ENCODE data around the gene GPX6.

DNA sequence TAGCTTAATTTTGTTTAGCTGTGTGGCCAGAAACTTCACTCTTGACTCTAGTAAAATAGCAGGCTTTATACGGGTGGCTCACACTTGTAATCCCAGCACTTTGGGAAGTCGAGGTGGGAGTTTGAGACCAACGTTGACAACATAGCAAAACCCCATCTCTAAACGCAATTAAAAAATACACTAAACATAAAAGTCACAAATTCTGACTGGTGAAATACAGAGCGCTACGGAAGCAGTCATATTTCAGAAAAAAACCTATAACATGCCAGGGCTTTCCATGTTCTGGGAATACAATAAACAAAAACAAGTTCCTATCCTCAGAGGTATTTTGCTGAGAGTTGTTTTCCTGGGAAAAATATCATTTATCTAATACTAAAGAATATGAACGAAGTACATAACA, 47.5 kb downstream of the GPX6 start:
- TF ChIP-seq, protein P1, sequence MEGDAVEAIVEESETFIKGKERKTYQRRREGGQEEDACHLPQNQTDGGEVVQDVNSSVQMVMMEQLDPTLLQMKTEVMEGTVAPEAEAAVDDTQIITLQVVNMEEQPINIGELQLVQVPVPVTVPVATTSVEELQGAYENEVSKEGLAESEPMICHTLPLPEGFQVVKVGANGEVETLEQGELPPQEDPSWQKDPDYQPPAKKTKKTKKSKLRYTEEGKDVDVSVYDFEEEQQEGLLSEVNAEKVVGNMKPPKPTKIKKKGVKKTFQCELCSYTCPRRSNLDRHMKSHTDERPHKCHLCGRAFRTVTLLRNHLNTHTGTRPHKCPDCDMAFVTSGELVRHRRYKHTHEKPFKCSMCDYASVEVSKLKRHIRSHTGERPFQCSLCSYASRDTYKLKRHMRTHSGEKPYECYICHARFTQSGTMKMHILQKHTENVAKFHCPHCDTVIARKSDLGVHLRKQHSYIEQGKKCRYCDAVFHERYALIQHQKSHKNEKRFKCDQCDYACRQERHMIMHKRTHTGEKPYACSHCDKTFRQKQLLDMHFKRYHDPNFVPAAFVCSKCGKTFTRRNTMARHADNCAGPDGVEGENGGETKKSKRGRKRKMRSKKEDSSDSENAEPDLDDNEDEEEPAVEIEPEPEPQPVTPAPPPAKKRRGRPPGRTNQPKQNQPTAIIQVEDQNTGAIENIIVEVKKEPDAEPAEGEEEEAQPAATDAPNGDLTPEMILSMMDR (IDR thresholded peaks at IDR 0.05; ENCODE audit: insufficient read depth, low read length) = no peak
- TF ChIP-seq POLR2AphosphoS5 (IDR thresholded peaks at IDR 0.05; ENCODE audit: low read depth) (no peak), SPI1 (IDR thresholded peaks at IDR 0.05; ENCODE audit: borderline replicate concordance, low read depth) (no peak)

All from HL-60 (cell line).